Erythroblast (primary cell): ENCODE results near the gene HSD11B2.

ENCODE experiments used
- GATA1 ChIP-seq: IDR thresholded peaks from 2 replicates; pipeline ENCODE4 v1.6.1; 2011; ENCODE audit warnings: low read depth, mild to moderate bottlenecking, control low read depth, low read length, moderate library complexity
- POLR2A ChIP-seq: IDR thresholded peaks from 2 replicates; pipeline ENCODE4 v1.6.1; 2011; ENCODE audit warnings: mild to moderate bottlenecking, low read length

DNA sequence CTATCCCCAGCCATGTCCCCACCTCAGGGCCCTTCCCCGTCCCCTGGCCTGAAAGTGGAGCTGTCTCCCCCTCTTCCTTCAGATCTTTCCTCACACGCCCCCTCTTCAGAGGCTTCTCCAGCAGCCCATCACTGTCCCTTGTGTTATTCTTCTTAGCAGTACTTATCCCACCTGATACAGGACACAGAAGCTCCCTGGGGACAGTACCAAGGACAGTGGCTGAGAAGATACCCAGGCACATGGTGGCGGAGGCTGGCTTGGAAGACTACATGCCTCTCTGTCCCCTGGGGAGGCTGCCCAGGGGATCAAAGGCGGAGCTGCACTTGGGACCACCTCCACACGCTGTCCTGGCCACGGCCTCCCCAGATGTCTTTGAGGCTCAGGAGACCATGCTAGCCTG, 23.9 kb downstream of the HSD11B2 start:
- no peak for TF ChIP-seq POLR2A
- TF ChIP-seq GATA1, result no peak
